ENCODE data around the gene IFNL3. TPM values are rescaled to one million over a fixed set of nuclear protein-coding genes. Genes with fewer than 3 reads are reported as not detected.
"Not testable (repeated sequence)": the region's sequence is repeated elsewhere in the genome, so short reads cannot be mapped to it uniquely, and the experiment has no call there.

The IFNL3 gene
- polyA plus RNA-seq, 1 donor, result not detected

DNA sequence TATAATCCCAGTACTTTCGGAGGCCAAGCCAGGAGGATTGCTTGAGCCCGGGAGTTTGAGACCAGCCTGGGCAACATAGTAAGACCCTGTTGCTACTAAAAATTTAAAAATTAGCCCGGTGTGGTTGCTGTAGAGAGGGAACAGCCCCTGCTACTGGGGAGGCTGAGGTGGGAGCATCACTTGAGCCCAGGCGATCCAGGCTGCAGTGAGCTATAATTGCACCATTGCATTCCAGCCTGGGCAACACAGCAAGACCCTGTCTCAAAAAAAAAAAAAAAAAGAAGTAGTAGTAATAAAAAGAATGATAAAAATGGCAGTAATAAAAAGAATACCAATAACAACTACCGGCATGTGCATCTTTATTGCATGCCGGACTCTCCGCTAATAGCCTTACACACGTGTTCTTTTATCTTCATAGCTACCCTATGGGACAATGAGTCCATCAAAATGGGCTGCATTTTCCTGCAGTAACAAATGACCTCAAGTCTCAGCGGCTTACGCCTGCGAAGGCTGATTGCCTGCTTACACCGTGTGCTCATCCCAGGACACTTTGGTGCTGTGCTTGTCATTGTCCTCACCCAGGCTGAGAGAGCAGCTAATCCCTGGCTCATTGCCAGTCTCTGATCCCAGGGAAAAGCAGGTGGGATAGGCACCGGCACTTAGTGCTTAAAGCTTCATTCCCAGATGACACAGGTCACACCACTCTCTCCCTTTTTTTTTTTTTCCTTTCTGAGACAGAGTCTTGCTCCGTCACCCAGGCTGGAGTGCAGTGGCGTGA is 26.4 kb downstream of the IFNL3 start:
- DNase-seq, result no peak

DNA sequence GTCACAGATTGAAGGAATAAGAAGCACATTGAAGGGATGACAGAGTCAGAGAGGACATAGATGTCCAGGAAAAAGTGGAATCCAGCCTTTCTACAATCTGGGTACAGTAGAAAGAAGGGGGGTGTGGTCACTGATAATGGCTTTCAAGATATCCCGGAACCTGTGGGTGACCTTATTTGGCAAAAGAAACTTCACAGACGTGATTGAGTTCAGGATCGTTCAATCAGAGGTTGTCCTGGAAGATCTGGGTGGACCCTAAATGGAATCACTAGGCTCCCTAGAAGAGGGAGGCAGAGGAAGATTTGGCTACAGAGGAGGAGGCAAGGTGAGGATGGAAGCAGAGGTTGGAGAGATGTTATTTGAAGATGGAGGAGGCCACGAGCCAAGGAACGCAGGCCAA is 27.7 kb downstream of the IFNL3 start:
- no peak for DNase-seq

DNA sequence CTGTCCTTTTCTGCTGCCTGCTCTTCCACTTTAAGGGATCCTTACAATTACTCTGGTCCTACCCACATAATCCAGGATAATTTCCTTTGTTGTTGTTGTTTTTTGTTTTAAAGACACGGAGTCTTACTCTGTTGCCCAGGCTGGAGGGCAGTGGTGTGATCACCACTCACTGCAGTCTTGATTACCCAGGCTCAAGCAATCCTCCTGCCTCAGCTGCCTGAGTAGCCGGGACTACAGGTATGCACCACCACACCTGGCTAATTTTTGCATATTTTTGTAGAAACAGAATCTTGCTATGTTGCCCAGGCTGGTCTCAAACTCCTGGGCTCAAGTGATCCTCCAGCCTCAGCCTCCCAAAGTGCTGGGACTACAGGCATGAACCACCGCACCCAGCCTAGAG is 29.5 kb downstream of the IFNL3 start:
- DNase-seq, result not testable (repeated sequence)

DNA sequence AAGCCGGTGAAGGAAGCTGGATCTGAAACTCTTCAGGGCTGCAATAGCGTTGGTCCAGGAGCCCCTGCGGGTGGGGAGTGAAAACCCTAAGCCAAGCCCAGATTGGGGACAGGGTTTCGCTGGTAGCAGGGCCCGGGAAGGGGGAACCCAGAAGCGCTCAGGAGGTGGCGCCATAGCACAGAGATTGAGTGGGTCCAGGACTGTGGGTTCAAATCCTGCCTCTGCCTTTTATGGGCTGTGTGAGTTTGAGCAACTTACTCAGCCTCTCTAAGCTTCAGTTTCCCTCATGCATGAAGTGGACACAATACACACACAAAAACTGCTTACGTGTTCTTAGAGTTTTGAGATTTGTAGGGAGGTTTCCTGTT is 32.4 kb downstream of the IFNL3 start:
- no peak for DNase-seq

DNA sequence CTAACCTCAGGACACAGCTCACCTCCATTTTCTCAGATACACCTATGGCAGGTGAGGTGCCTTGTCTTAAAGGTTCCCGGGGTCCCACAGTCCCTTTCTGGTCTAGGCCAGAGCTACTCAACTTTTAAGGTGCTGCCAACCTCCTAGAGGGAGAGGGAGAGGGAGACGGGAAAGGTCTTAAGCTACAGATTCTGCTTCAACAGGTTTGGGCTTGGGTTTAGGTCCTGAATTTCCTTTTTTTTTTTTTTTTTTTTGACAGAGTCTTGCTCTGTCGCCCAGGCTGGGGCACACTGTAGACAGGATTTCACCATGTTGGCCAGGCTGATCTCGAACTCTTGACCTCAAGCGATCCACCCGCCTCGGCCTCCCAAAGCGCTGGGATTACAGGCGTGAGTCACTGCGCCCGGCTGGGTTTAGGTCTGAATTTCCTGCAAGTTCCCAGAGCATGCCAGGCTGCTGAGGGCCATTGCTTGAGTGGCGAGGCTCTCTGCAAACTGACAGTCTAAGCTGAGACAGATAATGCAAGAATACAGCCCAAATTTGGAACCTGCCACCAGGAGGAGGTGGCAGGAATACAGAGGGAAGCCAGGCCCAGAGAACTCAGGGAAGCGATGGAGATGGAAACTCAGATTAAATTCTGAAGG is 33.0 kb downstream of the IFNL3 start:
- DNase-seq, result no peak

DNA sequence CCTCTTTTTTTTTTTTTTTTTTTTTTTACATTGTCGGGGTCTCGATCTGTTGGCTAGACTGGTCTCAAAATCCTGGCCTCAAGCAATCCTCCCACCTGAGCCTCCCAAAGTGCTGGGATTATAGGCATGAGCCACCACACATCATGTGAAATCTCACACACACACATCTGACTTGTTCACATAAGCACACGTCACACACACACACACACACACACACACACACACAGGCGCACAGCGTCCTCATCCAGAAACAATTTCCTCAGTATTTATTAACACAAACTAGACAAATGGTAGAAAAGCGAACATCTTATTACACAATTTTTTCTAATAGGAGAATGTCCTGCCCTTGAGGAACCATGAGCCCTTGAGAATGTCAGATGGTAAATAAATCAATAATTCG is 35.6 kb downstream of the IFNL3 start:
- no peak for DNase-seq

DNA sequence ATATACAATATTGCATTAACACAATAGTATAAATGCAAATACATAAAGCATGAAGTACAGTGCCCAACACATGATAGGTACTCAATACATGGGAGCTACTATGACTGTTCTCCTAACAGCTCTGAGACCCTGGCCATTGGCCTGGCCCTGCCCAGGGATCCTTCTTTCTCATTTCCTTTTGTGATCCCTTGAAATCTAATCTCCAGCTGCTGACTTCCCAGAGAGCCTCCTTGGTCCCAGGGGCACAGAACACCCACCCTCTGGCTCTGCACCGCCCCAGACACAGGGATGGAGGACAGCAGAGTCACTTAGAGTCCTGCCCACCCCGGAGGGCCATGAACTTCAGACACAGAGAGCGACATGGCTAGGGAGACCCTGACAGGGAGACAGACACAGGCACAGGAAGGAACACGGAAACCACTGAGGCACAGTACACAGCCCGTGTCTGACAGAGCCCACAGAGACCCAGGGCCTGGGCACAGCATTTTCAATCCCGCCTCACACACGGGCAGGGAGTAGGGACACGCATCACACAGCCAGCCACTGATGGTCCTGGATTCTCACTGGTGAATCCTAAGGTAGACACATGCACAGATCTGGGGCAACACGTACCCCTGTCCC is 36.5 kb downstream of the IFNL3 start:
- no peak for DNase-seq

DNA sequence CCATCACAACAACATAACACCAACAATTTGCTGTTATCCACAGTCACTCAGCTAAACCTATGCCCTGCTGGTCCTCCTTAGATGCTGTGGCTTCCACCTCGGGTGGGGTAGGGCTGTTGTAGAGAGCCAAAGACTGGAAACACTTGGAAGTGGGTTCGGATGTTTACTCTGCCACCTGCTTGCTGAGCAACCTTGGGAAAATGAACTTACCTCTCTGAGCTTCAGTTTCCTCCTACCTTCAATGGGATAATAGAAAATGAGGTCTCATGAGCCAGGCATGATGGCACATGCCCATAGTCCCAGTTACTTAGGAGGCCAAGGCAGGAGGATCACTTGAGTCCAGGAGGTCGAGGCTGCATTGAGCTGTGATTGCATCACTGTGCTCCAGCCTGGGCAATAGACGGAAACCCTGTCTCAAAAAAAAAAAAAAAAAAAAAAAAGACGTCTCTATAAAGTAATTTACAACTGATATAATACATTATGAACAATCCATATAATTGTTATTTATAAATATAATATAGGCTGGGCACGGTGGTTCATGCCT is 37.4 kb downstream of the IFNL3 start:
- no peak for DNase-seq

DNA sequence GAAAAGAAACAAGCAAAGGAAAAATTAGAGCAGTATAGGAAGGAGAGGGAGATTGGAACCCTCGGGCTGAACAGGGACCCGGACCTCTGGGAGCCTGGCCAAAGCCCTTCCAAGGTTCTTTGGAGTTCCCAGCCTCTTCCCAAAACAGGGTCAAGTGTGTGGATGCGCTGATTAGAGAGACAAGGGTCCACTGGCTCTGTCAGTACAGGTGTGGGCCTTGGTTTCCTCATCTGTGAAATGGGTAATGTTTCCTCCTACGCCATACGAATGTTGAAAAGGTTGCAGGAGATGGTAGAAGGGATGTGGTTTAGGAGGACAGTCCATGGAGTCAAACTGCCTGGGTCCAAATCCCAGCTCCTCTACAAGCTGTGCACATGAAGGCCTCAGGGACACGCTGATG is 38.7 kb downstream of the IFNL3 start:
- no peak for DNase-seq

DNA sequence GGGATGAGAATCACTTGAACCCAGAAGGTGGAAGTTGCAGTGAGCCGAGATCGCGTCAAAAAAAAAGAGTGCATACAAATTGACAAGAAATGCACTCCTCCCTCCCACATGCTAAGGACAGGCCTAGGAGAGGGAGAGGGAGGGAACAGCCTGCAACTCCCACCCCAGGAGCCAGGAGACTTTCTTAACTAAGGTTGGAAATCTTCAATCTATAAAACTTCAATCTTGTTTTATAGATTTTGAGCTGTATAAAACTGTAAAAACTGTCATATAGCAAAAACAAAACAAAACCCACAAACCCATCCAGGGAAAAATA is 39.4 kb downstream of the IFNL3 start:
- no peak for DNase-seq

DNA sequence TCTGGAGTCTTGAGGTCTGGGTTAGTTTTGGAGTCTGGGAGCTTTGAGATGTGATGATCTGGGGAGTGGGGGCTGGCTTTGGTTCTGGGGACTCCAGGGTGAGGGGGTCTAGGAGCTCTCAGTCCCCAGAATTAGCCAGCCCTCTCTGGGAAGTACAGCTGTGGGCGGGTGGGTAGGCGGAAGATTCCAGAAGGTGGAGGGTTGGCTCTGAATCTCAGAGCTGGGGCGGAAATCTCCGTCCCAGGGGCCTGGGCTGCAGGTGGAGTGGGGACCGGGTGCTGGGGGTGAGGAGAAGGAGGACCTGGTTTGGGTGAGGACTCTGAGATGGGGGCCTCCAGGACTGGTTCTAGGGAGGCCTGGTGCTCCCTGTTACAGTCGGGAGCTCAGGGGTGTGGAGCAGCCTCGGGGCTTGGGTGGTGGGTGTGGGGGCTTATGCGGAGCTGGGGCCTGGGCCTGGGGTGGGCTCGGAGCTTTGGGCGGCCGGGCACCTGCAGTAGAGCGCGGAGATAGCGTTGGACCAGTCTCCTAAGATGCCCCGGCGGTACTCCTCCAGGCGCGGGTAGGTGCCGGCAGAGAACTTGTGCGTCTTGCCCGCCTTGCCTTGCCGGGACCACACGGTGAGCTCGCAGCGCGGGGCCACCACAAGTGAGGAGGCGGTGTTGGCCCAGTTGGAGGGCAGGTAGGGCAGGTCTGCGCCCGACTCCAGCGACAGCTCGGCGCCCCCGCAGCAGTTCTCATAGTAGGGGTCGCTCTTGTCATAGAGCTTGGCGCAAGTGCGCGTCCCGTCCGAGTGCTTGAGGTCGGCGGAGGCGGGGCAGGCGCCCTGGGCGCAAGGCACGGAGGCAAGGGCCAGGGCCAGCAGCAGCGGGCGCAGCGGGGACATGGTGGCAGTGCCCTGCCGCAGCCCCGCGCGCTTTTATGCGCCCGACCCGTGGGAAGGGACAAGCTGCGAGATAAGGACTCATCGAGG is 41.1 kb downstream of the IFNL3 start, which contains the start of gene SYCN:
SYCN (minus strand) TSS at position 892 of the 970 bp plus-strand sequence; CDS start at position 883, 9 bp downstream.
- no peak for DNase-seq

DNA sequence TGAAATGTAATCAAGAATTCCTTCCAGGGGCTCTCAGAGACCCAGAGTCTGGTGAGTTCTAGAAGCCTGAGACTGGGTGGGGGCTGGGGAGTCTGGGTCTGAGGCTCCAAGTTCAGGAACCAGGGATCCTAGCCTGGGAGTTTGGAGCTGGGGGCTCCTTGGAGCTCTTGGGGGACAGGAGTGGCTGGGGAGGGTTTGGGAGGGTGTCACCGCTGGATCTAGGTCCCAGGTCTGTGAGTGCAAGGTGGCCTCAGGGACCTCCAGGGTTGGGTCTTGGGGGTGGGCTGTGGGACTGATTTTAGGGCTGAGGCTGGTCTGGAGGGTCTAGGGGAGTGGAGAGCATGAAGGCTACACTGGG is 41.8 kb downstream of the IFNL3 start:
- DNase-seq, result no peak

DNA sequence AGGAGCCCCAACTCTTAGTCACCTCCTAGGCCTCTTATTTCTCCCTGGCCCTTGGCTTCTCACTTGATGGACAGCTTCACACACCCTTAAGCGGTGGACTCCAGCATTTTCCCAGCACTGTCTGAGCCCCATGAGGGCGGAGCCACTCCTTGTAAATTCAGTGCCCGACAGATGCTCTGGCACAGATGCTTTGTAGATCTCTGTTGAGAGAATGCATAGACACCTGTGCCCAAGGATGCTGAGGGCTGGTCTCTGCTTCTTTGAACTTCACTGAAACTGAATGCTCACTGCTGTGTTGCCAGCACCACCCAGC is 44.0 kb downstream of the IFNL3 start:
- DNase-seq, result no peak

DNA sequence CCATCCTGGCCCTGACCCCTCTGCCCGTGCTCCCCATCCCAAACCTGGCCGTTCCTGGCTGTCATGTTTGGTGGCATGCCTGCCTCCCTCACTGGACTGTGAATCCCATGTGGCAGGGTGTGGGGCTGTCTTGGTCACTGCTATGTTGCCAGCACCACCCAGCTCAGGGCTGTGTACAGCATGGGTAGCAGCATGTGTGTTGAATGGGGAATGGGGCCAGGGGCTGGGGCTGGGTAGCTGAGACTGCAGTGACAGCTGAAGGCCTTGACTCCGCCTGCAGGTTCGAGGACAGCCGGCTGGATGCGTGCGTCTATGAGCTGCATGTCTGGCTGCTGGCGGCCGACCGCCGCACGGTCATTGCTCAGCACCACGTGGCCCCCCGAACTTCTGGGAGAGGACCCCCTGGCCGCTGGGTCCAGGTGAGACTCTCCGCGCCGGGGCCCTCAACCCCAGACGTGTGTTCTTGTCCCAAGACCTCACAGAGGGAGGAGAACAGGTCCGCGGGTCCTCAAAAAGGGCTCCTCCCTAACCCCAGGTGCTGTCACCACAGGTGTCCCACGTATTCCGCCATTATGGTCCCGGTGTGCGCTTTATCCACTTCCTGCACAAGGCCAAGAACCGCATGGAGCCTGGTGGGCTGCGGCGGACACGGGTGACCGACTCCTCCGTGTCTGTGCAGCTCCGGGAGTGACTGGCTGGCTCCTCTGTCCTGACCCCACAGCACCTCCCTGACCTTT is 44.6 kb downstream of the IFNL3 start:
- DNase-seq, result no peak

DNA sequence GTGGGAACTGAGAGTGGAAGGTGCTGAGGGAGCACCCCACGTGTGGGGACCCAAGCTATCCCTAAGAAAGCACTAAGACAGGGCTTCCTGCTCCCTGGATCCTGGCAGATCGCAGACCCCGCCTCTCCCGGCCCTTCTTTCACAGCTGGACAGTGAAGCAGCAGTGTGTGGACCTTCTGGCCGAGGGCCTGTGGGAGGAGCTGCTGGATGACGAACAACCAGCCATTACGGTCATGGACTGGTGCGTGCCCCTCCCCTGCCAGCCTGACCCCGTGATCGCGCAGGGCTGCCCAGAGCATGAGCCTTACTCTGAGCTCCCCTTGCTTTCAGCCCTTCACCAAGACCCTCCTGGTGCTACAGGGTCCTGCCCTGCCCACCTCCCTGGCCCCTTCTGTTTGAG is 45.8 kb downstream of the IFNL3 start:
- peak; percentile 73 for DNase-seq

DNA sequence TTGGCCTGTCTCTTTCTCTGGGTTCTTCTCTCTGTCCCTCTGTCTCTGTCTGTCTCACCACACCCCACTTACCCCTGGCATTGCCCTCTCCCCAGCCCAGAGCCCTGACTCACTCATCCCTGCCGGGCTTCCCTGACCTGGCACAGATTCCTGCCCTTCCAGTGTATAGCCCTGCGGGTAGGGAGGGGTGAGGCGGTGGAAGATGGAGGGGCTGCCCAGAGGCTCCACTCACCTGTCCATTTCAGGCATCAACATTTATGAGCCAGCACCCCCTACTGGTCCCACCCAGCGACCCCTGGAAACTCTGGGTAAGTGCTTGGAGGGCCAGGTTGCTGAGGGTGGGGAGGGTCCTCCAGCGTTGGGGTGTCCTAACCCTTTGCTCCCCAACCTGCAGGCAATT is 47.0 kb downstream of the IFNL3 start:
- DNase-seq, result no peak

DNA sequence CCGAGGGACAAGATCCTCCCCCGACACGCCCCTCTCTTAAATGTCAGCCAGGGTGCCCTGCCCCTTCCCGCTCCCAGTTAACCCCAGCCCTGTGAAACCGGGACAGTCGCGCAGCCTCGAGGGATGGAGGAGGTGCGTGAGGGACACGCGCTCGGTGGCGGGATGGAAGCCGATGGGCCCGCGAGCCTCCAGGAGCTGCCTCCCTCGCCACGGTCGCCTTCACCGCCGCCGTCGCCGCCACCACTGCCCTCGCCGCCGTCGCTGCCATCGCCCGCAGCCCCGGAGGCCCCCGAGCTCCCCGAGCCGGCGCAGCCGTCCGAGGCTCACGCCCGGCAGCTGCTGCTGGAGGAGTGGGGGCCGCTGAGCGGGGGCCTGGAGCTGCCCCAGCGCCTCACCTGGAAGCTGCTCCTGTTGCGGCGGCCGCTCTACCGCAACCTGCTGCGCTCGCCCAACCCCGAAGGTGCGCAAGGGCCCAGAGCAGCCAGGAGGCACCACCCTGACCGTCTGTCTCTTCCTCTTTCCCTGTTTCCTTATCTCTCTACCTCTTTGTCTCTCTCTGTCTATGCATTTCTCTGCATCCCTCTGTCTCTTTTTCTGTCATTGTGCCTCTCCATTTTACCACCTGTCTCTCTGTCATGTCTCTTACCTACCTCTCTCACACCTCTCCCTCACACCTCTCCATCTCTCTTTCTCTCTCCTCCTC is 47.8 kb downstream of the IFNL3 start, which contains the start of gene NCCRP1:
NCCRP1 (plus strand) TSS at position 105 of the 703 bp plus-strand sequence; CDS start at position 124, 19 bp downstream.
- no peak for DNase-seq

DNA sequence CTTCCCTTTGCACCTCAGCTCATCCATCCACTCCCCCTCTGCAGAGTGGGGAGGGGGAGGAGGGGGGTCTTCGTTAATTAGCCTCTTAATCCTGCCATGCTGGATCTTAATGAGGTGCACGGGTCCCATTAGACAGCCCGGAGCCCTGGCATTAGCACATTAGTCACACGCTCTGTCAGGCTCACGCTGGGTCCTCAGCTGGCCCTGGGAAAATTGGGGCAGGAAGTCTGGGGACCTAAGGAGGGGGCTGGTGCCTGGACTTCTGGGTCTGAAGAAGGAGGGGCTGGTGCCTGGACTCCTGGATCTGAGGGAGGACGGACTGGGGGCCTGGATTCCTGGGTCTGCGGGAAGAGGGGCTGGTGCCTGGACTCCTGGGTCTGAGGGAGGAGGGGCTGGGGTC is 48.5 kb downstream of the IFNL3 start:
- no peak for DNase-seq

DNA sequence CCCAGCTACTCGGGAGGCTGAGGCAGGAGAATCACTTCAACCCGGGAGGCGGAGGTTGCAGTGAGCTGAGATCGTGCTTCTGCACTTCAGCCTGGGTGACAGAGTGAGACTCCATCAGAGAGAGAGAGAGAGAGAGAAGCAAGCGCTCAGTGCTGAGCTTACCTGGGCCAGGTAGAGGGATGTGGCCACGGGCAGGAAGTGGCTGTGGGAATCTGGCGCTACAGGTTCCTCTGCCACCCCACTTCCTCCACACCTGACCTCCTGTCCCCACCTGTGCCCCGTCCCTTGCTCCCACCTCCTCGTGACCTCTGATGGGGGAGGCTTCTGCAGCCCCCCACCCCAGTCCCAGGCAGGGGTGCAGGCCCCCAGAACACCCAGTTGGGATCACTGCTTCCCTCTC is 49.1 kb downstream of the IFNL3 start:
- no peak for DNase-seq

DNA sequence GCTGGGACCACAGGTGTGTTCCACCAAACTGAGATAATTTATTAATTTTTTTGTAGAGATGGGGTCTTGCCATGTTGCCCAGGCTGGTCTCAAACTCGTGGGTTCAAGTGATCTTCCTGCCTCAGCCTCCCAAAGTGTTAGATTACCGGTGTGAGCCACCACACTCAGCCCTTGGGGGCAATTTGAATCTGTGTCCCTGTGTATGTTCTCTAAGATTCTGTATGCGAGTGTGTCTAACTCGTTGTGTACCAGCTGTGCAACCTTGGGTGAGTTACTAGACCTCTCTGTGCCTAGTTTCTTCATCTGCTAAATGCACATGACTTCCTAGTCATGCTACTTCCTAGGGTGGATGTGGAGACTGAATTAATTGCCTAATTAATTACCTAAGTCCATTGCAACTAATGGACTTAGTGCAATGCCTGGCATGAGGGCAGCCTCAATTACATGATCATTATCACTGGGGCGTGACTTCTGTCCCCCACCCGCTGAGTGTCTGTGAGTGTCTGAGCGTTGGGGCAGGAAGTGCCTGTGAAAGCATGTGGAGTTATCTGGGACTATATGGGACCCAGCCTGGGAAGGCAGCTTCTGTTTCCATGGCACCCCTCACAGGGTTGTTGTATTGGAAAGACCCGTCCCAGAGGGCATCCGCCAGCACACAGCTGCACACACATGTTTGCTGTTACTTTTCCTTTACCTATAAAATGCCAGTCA is 49.8 kb downstream of the IFNL3 start:
- DNase-seq, result no peak

All from left kidney (tissue), 2 donors.